H9 (cell line): ENCODE measurements around the gene CATSPER1. TPM values are rescaled to one million over a fixed set of nuclear protein-coding genes. Genes with fewer than 3 reads are reported as not detected.

Source experiments
- DNase-seq: peaks from one replicate; pipeline ENCODE4 v3.0.0-alpha.2; 2017
- H2AFZ ChIP-seq: one replicate; pipeline ENCODE4 v1.6.1; 2013; ENCODE audit warnings: mild to moderate bottlenecking, low read length, control low read depth, moderate library complexity
- H2AK5ac ChIP-seq: 2 replicates; pipeline ENCODE4 v1.6.1; 2013; ENCODE audit warnings: low read length, control low read depth, mixed read lengths; ENCODE audit not compliant: insufficient read length
- H2BK120ac ChIP-seq: one replicate; pipeline ENCODE4 v1.6.1; 2013; ENCODE audit warnings: low read depth, mild to moderate bottlenecking, low read length, control low read depth, inconsistent platforms; ENCODE audit not compliant: poor library complexity, severe bottlenecking
- H2BK12ac ChIP-seq: 2 replicates; pipeline ENCODE4 v1.6.1; 2013; ENCODE audit warnings: low read length, control low read depth, mixed read lengths, low read depth; ENCODE audit not compliant: insufficient read length
- H2BK15ac ChIP-seq: 2 replicates; pipeline ENCODE4 v1.6.1; 2013; ENCODE audit warnings: low read depth, low read length, control low read depth
- H2BK20ac ChIP-seq: one replicate; pipeline ENCODE4 v1.6.1; 2013; ENCODE audit warnings: low read depth, mild to moderate bottlenecking, low read length, control low read depth, inconsistent platforms; ENCODE audit not compliant: poor library complexity, severe bottlenecking
- H2BK5ac ChIP-seq: 2 replicates; pipeline ENCODE4 v1.6.1; 2013; ENCODE audit warnings: low read length, control low read depth, mixed read lengths; ENCODE audit not compliant: insufficient read length
- H3K14ac ChIP-seq: 2 replicates; pipeline ENCODE4 v1.6.1; 2013; ENCODE audit warnings: low read length, control low read depth; ENCODE audit not compliant: insufficient read depth
- H3K18ac ChIP-seq: 2 replicates; pipeline ENCODE4 v1.6.1; 2013; ENCODE audit warnings: low read depth, mild to moderate bottlenecking, mixed read lengths, low read length, control low read depth; ENCODE audit not compliant: insufficient read length
- H3K23ac ChIP-seq: 2 replicates; pipeline ENCODE4 v1.6.1; 2013; ENCODE audit warnings: low read length, control low read depth, mixed read lengths, low read depth; ENCODE audit not compliant: insufficient read length
- H3K23me2 ChIP-seq: 2 replicates; pipeline ENCODE4 v1.6.1; 2013; ENCODE audit warnings: low read depth, mild to moderate bottlenecking, mixed read lengths, low read length, control low read depth; ENCODE audit not compliant: insufficient read length, poor library complexity, severe bottlenecking
- H3K27ac ChIP-seq: 2 replicates; pipeline ENCODE4 v1.5.1; 2013; ENCODE audit warnings: low read length, control low read depth, mixed read lengths, low read depth; ENCODE audit not compliant: insufficient read length
- H3K27me3 ChIP-seq: 2 replicates; pipeline ENCODE4 v1.6.1; 2013; ENCODE audit warnings: low read length, control low read depth, inconsistent platforms; ENCODE audit not compliant: insufficient read depth
- H3K4ac ChIP-seq: 2 replicates; pipeline ENCODE4 v1.6.1; 2013; ENCODE audit warnings: low read depth, mild to moderate bottlenecking, control low read depth, inconsistent platforms, low read length, moderate library complexity
- H3K4me1 ChIP-seq: 2 replicates; pipeline ENCODE4 v1.6.1; 2013; ENCODE audit warnings: low read length, control low read depth, inconsistent platforms; ENCODE audit not compliant: insufficient read depth
- H3K4me2 ChIP-seq: 2 replicates; pipeline ENCODE4 v1.6.1; 2013; ENCODE audit warnings: low read length, control low read depth, mixed read lengths; ENCODE audit not compliant: insufficient read length, insufficient read depth
- H3K56ac ChIP-seq: 2 replicates; pipeline ENCODE4 v1.6.1; 2013; ENCODE audit warnings: low read depth, mild to moderate bottlenecking, mixed read lengths, low read length, control low read depth; ENCODE audit not compliant: insufficient read length
- H3K79me1 ChIP-seq: 2 replicates; pipeline ENCODE4 v1.6.1; 2013; ENCODE audit warnings: low read depth, mild to moderate bottlenecking, moderate library complexity, low read length, control low read depth, inconsistent platforms; ENCODE audit not compliant: insufficient read depth, poor library complexity, severe bottlenecking
- H3K79me2 ChIP-seq: 2 replicates; pipeline ENCODE4 v1.6.1; 2013; ENCODE audit warnings: low read length, control low read depth, inconsistent platforms; ENCODE audit not compliant: insufficient read depth
- H3K9ac ChIP-seq: 2 replicates; pipeline ENCODE4 v1.6.1; 2013; ENCODE audit warnings: low read length, control low read depth, mixed read lengths; ENCODE audit not compliant: insufficient read length; ENCODE audit errors: extremely low read depth
- H3K9me3 ChIP-seq: one replicate; pipeline ENCODE4 v1.6.1; 2013; ENCODE audit warnings: low read depth, low read length, inconsistent platforms; ENCODE audit not compliant: control insufficient read depth
- H3T11ph ChIP-seq: one replicate; pipeline ENCODE4 v1.6.1; 2013; ENCODE audit warnings: mild to moderate bottlenecking, low read length, control low read depth, inconsistent platforms
- H4K20me1 ChIP-seq: one replicate; pipeline ENCODE4 v1.6.1; 2013; ENCODE audit not compliant: control insufficient read depth, insufficient read length, insufficient read depth
- H4K5ac ChIP-seq: 2 replicates; pipeline ENCODE4 v1.6.1; 2013; ENCODE audit warnings: low read depth, mild to moderate bottlenecking, mixed read lengths, low read length, control low read depth; ENCODE audit not compliant: insufficient read length
- H4K8ac ChIP-seq: replicated peaks from 2 replicates; pipeline ENCODE4 v1.6.1; 2013; ENCODE audit warnings: low read length, control low read depth, mixed read lengths, low read depth; ENCODE audit not compliant: insufficient read length
- H4K91ac ChIP-seq: 2 replicates; pipeline ENCODE4 v1.6.1; 2013; ENCODE audit warnings: low read depth, mild to moderate bottlenecking, moderate library complexity, mixed read lengths, low read length, control low read depth; ENCODE audit not compliant: insufficient read length
- H3K27ac Mint-ChIP-seq, 3 experiments: 2 replicates in 2 of 3; 3 replicates in 1 of 3; pipeline ENCODE4 v1.8.0; 2020 to 2021; ENCODE audit warnings: mixed read lengths in 3 of 3, mild to moderate bottlenecking in 1 of 3, moderate library complexity in 1 of 3
- H3K27me3 Mint-ChIP-seq: 2 replicates; pipeline ENCODE4 v1.8.0; 2021; ENCODE audit warnings: low read depth, mild to moderate bottlenecking, moderate library complexity, mixed read lengths
- H3K36me3 Mint-ChIP-seq, 3 experiments: 2 replicates in 2 of 3; 3 replicates in 1 of 3; pipeline ENCODE4 v1.8.0; 2020 to 2021; ENCODE audit warnings: low read depth in 3 of 3, mixed read lengths in 3 of 3; ENCODE audit not compliant: insufficient read depth in 1 of 3
- H3K4me1 Mint-ChIP-seq, 2 experiments: 2 replicates each; pipeline ENCODE4 v1.8.0; 2020; ENCODE audit warnings: mixed read lengths in 2 of 2
- H3K4me3 Mint-ChIP-seq, 2 experiments: 2 replicates in 1 of 2; 3 replicates in 1 of 2; pipeline ENCODE4 v1.8.0; 2020 to 2021; ENCODE audit warnings: mild to moderate bottlenecking in 2 of 2, mixed read lengths in 2 of 2, moderate library complexity in 1 of 2
- H3K9me3 Mint-ChIP-seq, 2 experiments: 2 replicates in 1 of 2; 3 replicates in 1 of 2; pipeline ENCODE4 v1.8.0; 2020; ENCODE audit warnings: mild to moderate bottlenecking in 2 of 2, mixed read lengths in 2 of 2, moderate library complexity in 1 of 2
- WGBS: extraction: QIAGEN DNeasy Blood & Tissue Kit; methylation state at CpG from one replicate; pipeline ENCODE4 v1.1.7; 2013; ENCODE audit warnings: missing lambda C conversion rate, low lambda C conversion rate, mixed read lengths; ENCODE audit not compliant: insufficient read length; ENCODE audit errors: extremely low coverage; 5-methylcytosine and 5-hydroxymethylcytosine counted together
- total RNA-seq: library from RNA; stranded (reverse); gene quantifications from 2 replicates; pipeline ENCODE4 v1.2.1, GENCODE V29; 2021
- TF ChIP-seq, protein P1 (sequence below): fragments of 200-600 bp; sonication (generic); conservative IDR thresholded peaks from 3 replicates; pipeline ENCODE4 v1.8.0; 2021; ENCODE audit warnings: antibody characterized with exemption, mild to moderate bottlenecking

Gene CATSPER1
- total RNA-seq, 1 experiment from 2014 or later = not detected

DNA sequence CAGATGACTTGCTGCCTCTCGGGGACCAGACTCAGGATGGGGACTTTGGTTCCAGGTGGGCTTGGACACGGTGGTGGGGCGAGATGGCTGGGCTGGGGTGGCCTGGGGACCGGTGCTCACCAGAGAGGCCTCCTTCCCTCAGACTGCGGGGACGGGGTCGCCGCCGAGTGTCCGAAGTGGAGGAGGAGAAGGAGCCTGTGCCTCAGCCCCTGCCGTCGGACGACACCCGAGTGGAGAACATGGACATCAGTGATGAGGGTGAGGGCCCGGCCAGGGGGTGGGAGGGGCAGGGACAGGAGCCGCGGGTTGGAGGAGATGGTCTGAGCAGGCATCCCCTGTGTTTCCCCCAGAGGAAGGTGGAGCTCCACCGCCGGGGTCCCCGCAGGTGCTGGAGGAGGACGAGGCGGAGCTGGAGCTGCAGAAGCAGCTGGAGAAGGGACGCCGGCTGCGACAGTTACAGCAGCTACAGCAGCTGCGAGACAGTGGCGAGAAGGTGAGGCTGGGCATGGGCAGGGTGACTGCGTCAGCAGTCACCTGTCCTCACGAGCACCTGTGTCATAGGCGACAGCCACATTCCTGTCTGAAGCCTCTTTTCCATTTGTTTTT lies 58.8 kb downstream of the CATSPER1 start:
- Histone ChIP-seq H2BK12ac (no peak overlapping the region), H2BK5ac (no peak overlapping the region), H3K23ac (no peak overlapping the region), H4K5ac (no peak overlapping the region), H4K20me1 (no peaks in the 10 kb centered on the region), H3K56ac (no peak overlapping the region), H3K23me2 (no peaks in the 10 kb centered on the region), H3K4me1 (peaks cover 2% of the 10 kb centered on the region; the same call in 1 of the 2 replicates), H3T11ph (no peak overlapping the region), H2BK15ac (no peak overlapping the region), H3K27me3 (no peaks in the 10 kb centered on the region), H3K4ac (no peak overlapping the region), H2AK5ac (no peak overlapping the region), H3K79me2 (peaks cover 6% of the 10 kb centered on the region; the same call in 1 of the 2 replicates), H2BK120ac (no peak overlapping the region), H3K79me1 (peaks cover 5% of the 10 kb centered on the region), H2AFZ (no peak overlapping the region), H4K8ac (no peak overlapping the region), H3K4me2 (no peak overlapping the region), H2BK20ac (no peak overlapping the region), H3K27ac (no peak overlapping the region), H3K9me3 (no peaks in the 10 kb centered on the region), H3K14ac (no peak overlapping the region), H3K9ac (no peak overlapping the region), H3K18ac (no peak overlapping the region), H4K91ac (no peak overlapping the region)
- Mint-ChIP-seq H3K27ac (no peak overlapping the region), H3K36me3 (peaks cover 53 to 82% (median 77%) of the 10 kb centered on the region in 3 experiments), H3K27me3 (no peaks in the 10 kb centered on the region), H3K9me3 (no peaks in the 10 kb centered on the region), H3K4me1 (peaks cover 14% of the 10 kb centered on the region in 2 experiments), H3K4me3 (no peak overlapping the region; a peak in 1 of 5 replicates)
- WGBS = no CpG with 5 or more reads among the region's 30 CpGs
- no peak for DNase-seq
- TF ChIP-seq, protein P1, sequence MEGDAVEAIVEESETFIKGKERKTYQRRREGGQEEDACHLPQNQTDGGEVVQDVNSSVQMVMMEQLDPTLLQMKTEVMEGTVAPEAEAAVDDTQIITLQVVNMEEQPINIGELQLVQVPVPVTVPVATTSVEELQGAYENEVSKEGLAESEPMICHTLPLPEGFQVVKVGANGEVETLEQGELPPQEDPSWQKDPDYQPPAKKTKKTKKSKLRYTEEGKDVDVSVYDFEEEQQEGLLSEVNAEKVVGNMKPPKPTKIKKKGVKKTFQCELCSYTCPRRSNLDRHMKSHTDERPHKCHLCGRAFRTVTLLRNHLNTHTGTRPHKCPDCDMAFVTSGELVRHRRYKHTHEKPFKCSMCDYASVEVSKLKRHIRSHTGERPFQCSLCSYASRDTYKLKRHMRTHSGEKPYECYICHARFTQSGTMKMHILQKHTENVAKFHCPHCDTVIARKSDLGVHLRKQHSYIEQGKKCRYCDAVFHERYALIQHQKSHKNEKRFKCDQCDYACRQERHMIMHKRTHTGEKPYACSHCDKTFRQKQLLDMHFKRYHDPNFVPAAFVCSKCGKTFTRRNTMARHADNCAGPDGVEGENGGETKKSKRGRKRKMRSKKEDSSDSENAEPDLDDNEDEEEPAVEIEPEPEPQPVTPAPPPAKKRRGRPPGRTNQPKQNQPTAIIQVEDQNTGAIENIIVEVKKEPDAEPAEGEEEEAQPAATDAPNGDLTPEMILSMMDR = no peak

Other genes starting within 250 kb of the CATSPER1 start
- 9.4 and 9.6 TPM in 2 replicates for gene AP5B1, start 245.5 kb downstream of the CATSPER1 start, total RNA-seq
- 5.1 and 5.7 TPM in 2 replicates for gene OVOL1, start 239.4 kb downstream of the CATSPER1 start, total RNA-seq
- gene SNX32, start 192.5 kb downstream of the CATSPER1 start, total RNA-seq = 0.88 and 1.2 TPM in 2 replicates
- 1,107 and 1,147 TPM in 2 replicates for gene CFL1, start 168.3 kb downstream of the CATSPER1 start, total RNA-seq
- gene MUS81, start 166.0 kb downstream of the CATSPER1 start, total RNA-seq = 45.0 and 49.2 TPM in 2 replicates
- 22.9 and 26.2 TPM in 2 replicates for gene EFEMP2, start 153.7 kb downstream of the CATSPER1 start, total RNA-seq
- not detected in 2 replicates for gene CTSW, start 146.6 kb downstream of the CATSPER1 start, total RNA-seq
- gene FIBP, start 138.0 kb downstream of the CATSPER1 start, total RNA-seq = 86.8 and 87.0 TPM in 2 replicates
- gene CCDC85B, start 135.8 kb downstream of the CATSPER1 start, total RNA-seq = 23.3 and 23.4 TPM in 2 replicates
- 33.7 and 36.1 TPM in 2 replicates for gene FOSL1, start 126.1 kb downstream of the CATSPER1 start, total RNA-seq
- gene C11orf68, start 107.4 kb downstream of the CATSPER1 start, total RNA-seq = 14.0 and 15.7 TPM in 2 replicates
- gene DRAP1, start 107.1 kb downstream of the CATSPER1 start, total RNA-seq = 101 and 105 TPM in 2 replicates
- 2.2 and 3.1 TPM in 2 replicates for gene TSGA10IP, start 81.0 kb downstream of the CATSPER1 start, total RNA-seq
- gene SART1, start 64.7 kb downstream of the CATSPER1 start, total RNA-seq = 52.0 and 57.8 TPM in 2 replicates
- gene EIF1AD, start 24.3 kb downstream of the CATSPER1 start, total RNA-seq = 46.7 and 52.6 TPM in 2 replicates
- 346 and 359 TPM in 2 replicates for gene BANF1, start 24.0 kb downstream of the CATSPER1 start, total RNA-seq
- gene CST6, start 14.5 kb downstream of the CATSPER1 start, total RNA-seq = not detected in 2 replicates
- 17.2 and 19.8 TPM in 2 replicates for gene GAL3ST3, start 22.7 kb upstream of the CATSPER1 start, total RNA-seq
- gene SF3B2, start 25.9 kb upstream of the CATSPER1 start, total RNA-seq = 237 and 248 TPM in 2 replicates
- 28.7 and 35.5 TPM in 2 replicates for gene PACS1, start 43.8 kb upstream of the CATSPER1 start, total RNA-seq
- 56.7 and 59.7 TPM in 2 replicates for gene KLC2, start 231.2 kb upstream of the CATSPER1 start, total RNA-seq
- gene RAB1B, start 242.2 kb upstream of the CATSPER1 start, total RNA-seq = 118 and 122 TPM in 2 replicates